H9 (cell line): ENCODE measurements around the gene TRPM2. TPM values are rescaled to one million over a fixed set of nuclear protein-coding genes. Genes with fewer than 3 reads are reported as not detected.

Experiments used
- DNase-seq: peaks from one replicate; pipeline ENCODE4 v3.0.0-alpha.2; 2017
- H2AFZ ChIP-seq: one replicate; pipeline ENCODE4 v1.6.1; 2013; ENCODE audit warnings: mild to moderate bottlenecking, low read length, control low read depth, moderate library complexity
- H2AK5ac ChIP-seq: 2 replicates; pipeline ENCODE4 v1.6.1; 2013; ENCODE audit warnings: low read length, control low read depth, mixed read lengths; ENCODE audit not compliant: insufficient read length
- H2BK120ac ChIP-seq: one replicate; pipeline ENCODE4 v1.6.1; 2013; ENCODE audit warnings: low read depth, mild to moderate bottlenecking, low read length, control low read depth, inconsistent platforms; ENCODE audit not compliant: poor library complexity, severe bottlenecking
- H2BK12ac ChIP-seq: 2 replicates; pipeline ENCODE4 v1.6.1; 2013; ENCODE audit warnings: low read length, control low read depth, mixed read lengths, low read depth; ENCODE audit not compliant: insufficient read length
- H2BK15ac ChIP-seq: 2 replicates; pipeline ENCODE4 v1.6.1; 2013; ENCODE audit warnings: low read depth, low read length, control low read depth
- H2BK20ac ChIP-seq: one replicate; pipeline ENCODE4 v1.6.1; 2013; ENCODE audit warnings: low read depth, mild to moderate bottlenecking, low read length, control low read depth, inconsistent platforms; ENCODE audit not compliant: poor library complexity, severe bottlenecking
- H2BK5ac ChIP-seq: 2 replicates; pipeline ENCODE4 v1.6.1; 2013; ENCODE audit warnings: low read length, control low read depth, mixed read lengths; ENCODE audit not compliant: insufficient read length
- H3K14ac ChIP-seq: 2 replicates; pipeline ENCODE4 v1.6.1; 2013; ENCODE audit warnings: low read length, control low read depth; ENCODE audit not compliant: insufficient read depth
- H3K18ac ChIP-seq: 2 replicates; pipeline ENCODE4 v1.6.1; 2013; ENCODE audit warnings: low read depth, mild to moderate bottlenecking, mixed read lengths, low read length, control low read depth; ENCODE audit not compliant: insufficient read length
- H3K23ac ChIP-seq: 2 replicates; pipeline ENCODE4 v1.6.1; 2013; ENCODE audit warnings: low read length, control low read depth, mixed read lengths, low read depth; ENCODE audit not compliant: insufficient read length
- H3K23me2 ChIP-seq: 2 replicates; pipeline ENCODE4 v1.6.1; 2013; ENCODE audit warnings: low read depth, mild to moderate bottlenecking, mixed read lengths, low read length, control low read depth; ENCODE audit not compliant: insufficient read length, poor library complexity, severe bottlenecking
- H3K27ac ChIP-seq: 2 replicates; pipeline ENCODE4 v1.5.1; 2013; ENCODE audit warnings: low read length, control low read depth, mixed read lengths, low read depth; ENCODE audit not compliant: insufficient read length
- H3K27me3 ChIP-seq: 2 replicates; pipeline ENCODE4 v1.6.1; 2013; ENCODE audit warnings: low read length, control low read depth, inconsistent platforms; ENCODE audit not compliant: insufficient read depth
- H3K4ac ChIP-seq: 2 replicates; pipeline ENCODE4 v1.6.1; 2013; ENCODE audit warnings: low read depth, mild to moderate bottlenecking, control low read depth, inconsistent platforms, low read length, moderate library complexity
- H3K4me1 ChIP-seq: 2 replicates; pipeline ENCODE4 v1.6.1; 2013; ENCODE audit warnings: low read length, control low read depth, inconsistent platforms; ENCODE audit not compliant: insufficient read depth
- H3K4me2 ChIP-seq: 2 replicates; pipeline ENCODE4 v1.6.1; 2013; ENCODE audit warnings: low read length, control low read depth, mixed read lengths; ENCODE audit not compliant: insufficient read length, insufficient read depth
- H3K56ac ChIP-seq: 2 replicates; pipeline ENCODE4 v1.6.1; 2013; ENCODE audit warnings: low read depth, mild to moderate bottlenecking, mixed read lengths, low read length, control low read depth; ENCODE audit not compliant: insufficient read length
- H3K79me1 ChIP-seq: 2 replicates; pipeline ENCODE4 v1.6.1; 2013; ENCODE audit warnings: low read depth, mild to moderate bottlenecking, moderate library complexity, low read length, control low read depth, inconsistent platforms; ENCODE audit not compliant: insufficient read depth, poor library complexity, severe bottlenecking
- H3K79me2 ChIP-seq: 2 replicates; pipeline ENCODE4 v1.6.1; 2013; ENCODE audit warnings: low read length, control low read depth, inconsistent platforms; ENCODE audit not compliant: insufficient read depth
- H3K9ac ChIP-seq: 2 replicates; pipeline ENCODE4 v1.6.1; 2013; ENCODE audit warnings: low read length, control low read depth, mixed read lengths; ENCODE audit not compliant: insufficient read length; ENCODE audit errors: extremely low read depth
- H3K9me3 ChIP-seq: one replicate; pipeline ENCODE4 v1.6.1; 2013; ENCODE audit warnings: low read depth, low read length, inconsistent platforms; ENCODE audit not compliant: control insufficient read depth
- H3T11ph ChIP-seq: one replicate; pipeline ENCODE4 v1.6.1; 2013; ENCODE audit warnings: mild to moderate bottlenecking, low read length, control low read depth, inconsistent platforms
- H4K20me1 ChIP-seq: one replicate; pipeline ENCODE4 v1.6.1; 2013; ENCODE audit not compliant: control insufficient read depth, insufficient read length, insufficient read depth
- H4K5ac ChIP-seq: 2 replicates; pipeline ENCODE4 v1.6.1; 2013; ENCODE audit warnings: low read depth, mild to moderate bottlenecking, mixed read lengths, low read length, control low read depth; ENCODE audit not compliant: insufficient read length
- H4K8ac ChIP-seq: replicated peaks from 2 replicates; pipeline ENCODE4 v1.6.1; 2013; ENCODE audit warnings: low read length, control low read depth, mixed read lengths, low read depth; ENCODE audit not compliant: insufficient read length
- H4K91ac ChIP-seq: 2 replicates; pipeline ENCODE4 v1.6.1; 2013; ENCODE audit warnings: low read depth, mild to moderate bottlenecking, moderate library complexity, mixed read lengths, low read length, control low read depth; ENCODE audit not compliant: insufficient read length
- H3K27ac Mint-ChIP-seq, 3 experiments: 2 replicates in 2 of 3; 3 replicates in 1 of 3; pipeline ENCODE4 v1.8.0; 2020 to 2021; ENCODE audit warnings: mixed read lengths in 3 of 3, mild to moderate bottlenecking in 1 of 3, moderate library complexity in 1 of 3
- H3K27me3 Mint-ChIP-seq: 2 replicates; pipeline ENCODE4 v1.8.0; 2021; ENCODE audit warnings: low read depth, mild to moderate bottlenecking, moderate library complexity, mixed read lengths
- H3K36me3 Mint-ChIP-seq, 3 experiments: 2 replicates in 2 of 3; 3 replicates in 1 of 3; pipeline ENCODE4 v1.8.0; 2020 to 2021; ENCODE audit warnings: low read depth in 3 of 3, mixed read lengths in 3 of 3; ENCODE audit not compliant: insufficient read depth in 1 of 3
- H3K4me1 Mint-ChIP-seq, 2 experiments: 2 replicates each; pipeline ENCODE4 v1.8.0; 2020; ENCODE audit warnings: mixed read lengths in 2 of 2
- H3K4me3 Mint-ChIP-seq, 2 experiments: 2 replicates in 1 of 2; 3 replicates in 1 of 2; pipeline ENCODE4 v1.8.0; 2020 to 2021; ENCODE audit warnings: mild to moderate bottlenecking in 2 of 2, mixed read lengths in 2 of 2, moderate library complexity in 1 of 2
- H3K9me3 Mint-ChIP-seq, 2 experiments: 2 replicates in 1 of 2; 3 replicates in 1 of 2; pipeline ENCODE4 v1.8.0; 2020; ENCODE audit warnings: mild to moderate bottlenecking in 2 of 2, mixed read lengths in 2 of 2, moderate library complexity in 1 of 2
- CTCF ChIP-seq: fragments of 200-600 bp; sonication (generic); conservative IDR thresholded peaks from 3 replicates; pipeline ENCODE4 v1.8.0; 2021; ENCODE audit warnings: antibody characterized with exemption, mild to moderate bottlenecking
- WGBS: extraction: QIAGEN DNeasy Blood & Tissue Kit; methylation state at CpG from one replicate; pipeline ENCODE4 v1.1.7; 2013; ENCODE audit warnings: missing lambda C conversion rate, low lambda C conversion rate, mixed read lengths; ENCODE audit not compliant: insufficient read length; ENCODE audit errors: extremely low coverage; 5-methylcytosine and 5-hydroxymethylcytosine counted together
- total RNA-seq: library from RNA; stranded (reverse); gene quantifications from 2 replicates; pipeline ENCODE4 v1.2.1, GENCODE V29; 2021

TRPM2 gene
- total RNA-seq, 1 experiment from 2014 or later = 0.68 TPM

DNA sequence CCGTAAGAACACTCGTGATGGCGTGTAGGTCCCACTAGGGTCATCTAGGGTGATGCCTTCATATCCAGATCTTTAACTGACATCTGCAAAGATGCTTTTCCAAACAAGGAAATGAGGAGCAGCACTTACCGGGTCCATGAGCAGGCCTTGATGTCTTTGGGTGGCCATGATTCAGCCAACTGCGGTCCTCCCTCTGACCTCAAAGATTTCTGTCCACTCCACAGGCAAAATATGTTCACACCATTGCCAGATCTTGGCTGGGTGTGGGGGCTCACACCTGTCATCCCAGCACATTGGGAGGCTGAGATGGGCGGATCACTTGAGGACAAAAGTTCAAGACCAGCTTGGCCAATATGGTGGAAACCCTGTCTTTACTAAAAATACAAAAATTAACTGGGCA lies 18.2 kb downstream of the TRPM2 start:
- Histone ChIP-seq H3K18ac (no peak overlapping the region), H3T11ph (no peak overlapping the region), H3K27me3 (peaks cover 4% of the 10 kb centered on the region; the same call in 1 of the 2 replicates), H3K4ac (no peak overlapping the region), H3K9ac (no peak overlapping the region), H2BK20ac (no peak overlapping the region), H2BK120ac (no peak overlapping the region), H2BK15ac (no peak overlapping the region), H3K4me1 (no peaks in the 10 kb centered on the region), H3K4me2 (no peak overlapping the region), H3K79me1 (no peaks in the 10 kb centered on the region), H4K8ac (no peak overlapping the region), H2BK12ac (no peak overlapping the region), H3K23me2 (peaks cover 3% of the 10 kb centered on the region), H2AK5ac (no peak overlapping the region), H3K23ac (no peak overlapping the region), H2BK5ac (no peak overlapping the region), H4K5ac (no peak overlapping the region), H2AFZ (no peak overlapping the region), H3K9me3 (no peaks in the 10 kb centered on the region), H3K14ac (no peak overlapping the region), H3K79me2 (no peaks in the 10 kb centered on the region), H4K91ac (no peak overlapping the region), H3K56ac (no peak overlapping the region), H4K20me1 (no peaks in the 10 kb centered on the region), H3K27ac (no peak overlapping the region)
- no peak overlapping the region for H3K4me3 Mint-ChIP-seq
- no CpG with 5 or more reads among the region's 6 CpGs for WGBS
- peaks cover 45% of the 10 kb centered on the region for H3K27me3 Mint-ChIP-seq
- no peak for TF ChIP-seq CTCF
- peaks cover 27 to 32% of the 10 kb centered on the region in 2 experiments for H3K9me3 Mint-ChIP-seq
- peaks cover 2 to 9% of the 10 kb centered on the region in 2 experiments; a peak in 2 of 4 replicates for H3K4me1 Mint-ChIP-seq
- no peak for DNase-seq
- peak overlapping the region in 1 of 3 experiments; percentile 87; a peak in 1 of 7 replicates for H3K27ac Mint-ChIP-seq
- H3K36me3 Mint-ChIP-seq = peaks cover 0 to 9% (median 4%) of the 10 kb centered on the region in 3 experiments; a peak in 4 of 7 replicates
